ENCODE results near the gene KDM8. TPM values are rescaled to one million over a fixed set of nuclear protein-coding genes. Genes with fewer than 3 reads are reported as not detected.
"Not testable (repeated sequence)": the region's sequence is repeated elsewhere in the genome, so short reads cannot be mapped to it uniquely, and the experiment has no call there.

KDM8 gene
- total RNA-seq, 1 experiment from 2014 or later = 6.0 TPM

DNA sequence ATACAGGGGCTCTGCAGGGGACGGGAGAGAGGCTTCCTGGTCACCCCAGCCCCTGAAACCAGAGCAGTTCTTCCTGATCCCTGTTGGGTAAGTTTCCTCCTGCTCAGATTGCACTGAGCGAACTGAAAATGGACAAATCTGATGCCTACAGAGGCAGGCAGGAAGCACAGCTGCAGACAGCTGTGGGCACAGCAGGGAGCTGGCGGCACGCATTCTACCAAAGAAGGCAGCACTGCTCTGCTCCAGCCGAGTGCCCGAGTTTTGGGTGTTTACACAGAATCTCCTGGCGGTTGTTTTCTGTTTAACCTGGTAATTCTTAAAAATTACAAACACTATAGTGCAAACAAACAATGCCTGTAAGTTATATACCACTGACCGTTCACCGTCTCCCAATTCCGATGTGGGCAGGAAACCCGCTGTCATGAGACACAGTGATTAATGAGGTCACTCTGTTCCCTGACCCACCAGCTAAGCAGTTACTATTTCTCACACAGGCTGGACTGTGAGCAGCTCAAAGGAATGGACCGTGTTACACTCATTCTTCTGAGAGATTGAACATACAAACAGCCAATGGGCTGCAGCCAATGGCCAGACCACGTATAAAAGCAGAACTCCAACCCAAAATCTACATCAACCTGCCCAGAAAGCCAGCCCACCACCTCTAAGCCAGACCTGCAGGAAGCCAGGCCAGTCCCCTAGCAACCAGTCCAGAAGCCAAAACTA, 39.7 kb downstream of the KDM8 start:
- peak; percentile 96 for DNase-seq (ENCODE audit: low spot score)

DNA sequence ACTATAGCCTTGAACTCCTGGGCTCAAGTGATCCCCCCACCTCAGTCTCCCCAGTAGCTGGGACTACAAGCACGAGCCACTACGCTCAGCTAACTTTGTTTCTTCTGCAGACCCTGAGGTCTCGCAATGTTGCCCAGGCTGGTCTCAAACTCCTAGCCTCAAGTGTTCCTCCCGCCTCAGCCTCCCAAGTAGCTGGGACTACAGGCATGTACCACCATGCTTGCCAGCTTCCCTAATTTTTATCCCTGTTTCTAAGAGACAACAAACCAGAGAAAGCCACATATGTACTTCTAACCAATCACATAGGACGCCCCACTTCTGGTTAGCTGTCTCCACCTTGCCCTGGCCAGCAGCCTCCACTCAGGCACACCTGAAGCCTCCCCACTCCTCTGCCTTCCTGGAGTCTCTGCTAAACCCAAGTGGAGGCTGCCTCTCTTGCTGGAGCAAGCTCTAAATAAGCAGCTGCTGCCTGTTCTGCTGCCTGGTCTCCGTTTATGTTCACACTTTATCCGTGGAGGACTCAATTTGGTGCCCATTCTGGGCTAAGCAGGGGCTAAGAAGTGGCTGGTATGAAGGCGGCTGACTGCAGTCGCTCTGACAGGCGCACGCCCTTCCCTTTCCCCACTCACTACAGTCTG, 40.5 kb downstream of the KDM8 start:
- DNase-seq (ENCODE audit: low spot score) = no peak

DNA sequence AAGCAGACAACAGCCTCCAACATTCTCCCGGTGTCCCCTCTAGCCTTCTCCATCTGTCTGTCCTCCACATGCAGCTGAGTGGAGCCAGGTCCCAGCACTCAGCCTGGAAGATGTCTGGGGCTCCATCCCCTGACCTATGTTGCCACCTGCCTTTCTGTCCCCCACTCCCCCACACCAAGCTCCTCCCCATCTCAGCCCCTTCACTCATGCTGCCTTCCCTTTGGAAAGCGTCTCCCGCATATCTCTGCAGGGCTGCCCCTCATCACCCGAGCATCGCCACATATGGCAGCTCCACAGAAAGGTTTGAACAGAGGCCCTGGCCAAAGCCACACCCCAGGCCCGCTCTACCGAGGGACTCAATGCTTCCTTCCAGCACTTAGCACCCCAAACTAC, 41.0 kb downstream of the KDM8 start:
- no peak for DNase-seq (ENCODE audit: low spot score)

GRCh38 chr16:27245276-27246172, 42.2 kb downstream of the KDM8 start:
- DNase-seq (ENCODE audit: low spot score) = peak; percentile 50

- DNase-seq (ENCODE audit: low spot score) = no peak
Observed at GRCh38 chr16:27246439-27246838, 43.1 kb downstream of the KDM8 start.

GRCh38 chr16:27247076-27247475, 43.8 kb downstream of the KDM8 start:
- not testable (repeated sequence) for DNase-seq (ENCODE audit: low spot score)

GRCh38 chr16:27248036-27248435, 44.7 kb downstream of the KDM8 start:
- no peak for DNase-seq (ENCODE audit: low spot score)

GRCh38 chr16:27248886-27249285, 45.6 kb downstream of the KDM8 start:
- not testable (repeated sequence) for DNase-seq (ENCODE audit: low spot score)

DNA sequence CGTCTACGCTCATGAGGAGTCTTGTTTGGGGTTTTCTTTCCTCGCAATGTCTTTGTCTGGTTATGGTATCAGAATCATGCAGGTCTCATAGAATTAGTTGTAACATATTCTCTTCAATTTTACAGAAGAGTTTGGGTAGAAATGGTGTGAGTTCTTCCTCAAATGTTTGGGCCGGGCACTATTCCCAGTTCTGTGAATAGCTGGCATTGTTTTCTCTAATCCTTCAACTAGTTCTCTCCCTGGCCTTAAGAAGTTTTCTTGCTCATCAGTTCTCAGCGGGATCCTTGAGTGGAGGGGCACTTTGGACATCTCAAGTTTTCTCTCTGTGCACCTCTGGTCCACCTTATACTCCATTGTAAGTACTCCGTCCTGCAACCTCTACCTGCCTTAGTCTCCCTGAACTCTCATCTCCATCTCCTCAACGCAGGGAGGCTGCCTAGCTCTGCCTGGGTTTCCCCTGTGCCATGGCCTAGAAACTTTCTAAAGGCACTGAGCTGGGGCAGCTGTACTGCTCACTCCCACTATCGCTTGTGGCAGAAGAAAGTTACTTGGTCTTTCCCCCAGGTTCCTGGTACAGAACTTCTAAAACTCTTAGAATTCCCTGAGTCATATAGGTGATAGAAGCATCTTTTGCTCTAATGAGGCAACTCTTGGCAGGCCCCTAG, 48.3 kb downstream of the KDM8 start:
- no peak for DNase-seq (ENCODE audit: low spot score)

DNA sequence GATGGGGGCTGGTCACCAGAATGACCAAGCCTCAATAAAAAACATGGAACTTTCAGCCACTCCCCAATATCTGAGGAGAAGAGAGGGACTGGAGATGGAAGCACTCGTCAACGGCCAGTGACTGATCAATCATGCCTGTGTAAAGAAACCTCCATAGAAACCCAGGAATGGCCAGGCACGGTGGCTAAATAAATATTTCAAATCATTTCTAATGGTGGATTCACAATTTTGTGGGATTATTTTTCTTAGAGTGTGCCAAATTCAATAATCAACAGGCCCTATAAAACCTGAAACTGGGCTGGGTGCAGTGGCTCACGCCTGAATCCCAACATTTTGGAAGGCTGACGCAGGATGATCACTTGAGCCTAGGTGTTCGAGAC, 48.9 kb downstream of the KDM8 start:
- no peak for DNase-seq (ENCODE audit: low spot score)

DNA sequence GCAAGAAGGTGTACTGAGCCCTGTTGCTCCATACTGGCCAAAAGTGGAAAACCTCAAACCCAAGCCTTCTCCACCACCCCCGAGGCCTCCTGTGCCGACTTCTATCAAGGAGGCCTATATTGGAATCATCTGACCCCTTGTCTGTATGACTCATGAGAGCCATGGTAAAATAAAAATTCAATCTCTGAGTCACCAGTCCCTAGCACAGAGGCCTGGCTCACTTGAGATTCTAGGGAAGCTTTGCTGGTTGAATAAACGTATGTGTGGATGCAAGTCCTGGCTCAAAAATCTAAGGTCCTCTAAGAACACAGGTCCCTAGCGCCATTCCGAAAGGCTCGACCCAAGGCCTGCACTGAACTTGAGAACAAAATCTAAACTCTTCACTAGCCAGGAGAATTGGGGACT, 50.2 kb downstream of the KDM8 start:
- DNase-seq (ENCODE audit: low spot score) = peak; percentile 88

DNA sequence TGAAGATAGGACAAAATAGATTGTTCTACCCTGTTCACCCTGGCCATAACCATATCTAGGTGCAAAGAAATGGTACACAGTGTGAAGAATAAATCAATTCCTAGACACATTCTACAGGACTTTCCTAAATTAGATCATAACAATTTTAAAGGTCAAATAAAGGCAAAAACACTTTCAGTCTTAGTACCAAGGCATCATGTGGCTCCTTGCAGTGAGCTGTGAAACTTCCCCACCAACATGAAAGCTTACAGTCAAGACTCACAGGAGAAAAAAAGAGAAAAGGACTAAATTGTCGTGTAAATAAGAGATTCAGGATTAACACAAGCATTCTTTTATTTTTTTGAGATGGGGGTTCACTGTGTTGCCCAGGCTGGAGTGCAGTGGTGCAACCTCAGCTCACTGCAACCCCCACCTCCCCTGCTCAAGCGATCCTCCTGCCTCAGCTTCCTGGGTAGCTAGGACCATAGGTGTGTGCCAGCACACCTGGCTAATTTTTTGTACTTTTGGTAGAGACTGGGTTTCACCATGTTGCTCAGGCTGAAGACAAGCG, 51.0 kb downstream of the KDM8 start:
- DNase-seq (ENCODE audit: low spot score) = no peak

- no peak for DNase-seq (ENCODE audit: low spot score)
Observed at GRCh38 chr16:27256861-27257260, 53.5 kb downstream of the KDM8 start.

GRCh38 chr16:27257271-27257670, 53.9 kb downstream of the KDM8 start:
- DNase-seq (ENCODE audit: low spot score) = no peak

- DNase-seq (ENCODE audit: low spot score) = peak; percentile 59
Observed at GRCh38 chr16:27258241-27258734, 55.0 kb downstream of the KDM8 start.

DNA sequence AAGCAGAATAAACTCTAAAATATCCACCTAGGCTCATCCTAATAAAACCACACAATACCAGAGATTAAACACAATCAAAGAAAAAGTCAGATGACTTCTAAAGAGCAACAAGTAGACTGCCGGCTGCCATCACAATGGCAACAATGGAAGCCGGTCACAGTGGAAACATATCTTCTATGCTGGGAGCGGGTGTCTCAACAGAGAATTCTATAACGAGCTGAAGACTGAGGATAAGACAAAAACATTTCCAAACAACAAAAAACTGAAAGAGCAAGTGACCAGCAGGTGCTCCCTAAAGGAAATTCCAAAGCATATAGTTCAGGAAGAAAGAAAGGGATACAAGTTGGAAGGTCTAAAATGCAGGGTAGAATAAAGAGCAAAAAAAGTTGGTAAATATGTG, 56.4 kb downstream of the KDM8 start:
- DNase-seq (ENCODE audit: low spot score) = no peak

GRCh38 chr16:27262904-27263423, 59.6 kb downstream of the KDM8 start:
- DNase-seq (ENCODE audit: low spot score) = not testable (repeated sequence)

DNA sequence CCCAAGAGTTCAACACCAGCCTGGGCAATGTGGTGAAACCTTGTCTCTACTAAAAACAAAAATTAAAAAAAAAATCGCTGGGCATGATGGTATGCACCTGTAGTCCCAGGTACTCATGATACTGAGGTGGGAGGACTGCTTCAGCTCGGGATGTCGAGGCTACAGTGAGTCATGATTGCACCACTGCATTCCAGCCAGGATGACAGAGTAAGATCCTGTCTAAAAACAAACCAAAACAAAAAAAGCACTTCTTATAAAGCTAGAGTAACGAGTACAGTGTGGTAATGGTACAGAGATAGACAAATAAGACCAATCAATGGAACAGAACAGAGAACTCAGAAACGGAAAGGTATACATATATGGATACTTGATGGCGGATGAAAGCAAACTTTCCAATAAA, 60.8 kb downstream of the KDM8 start:
- DNase-seq (ENCODE audit: low spot score) = peak; percentile 68

- DNase-seq (ENCODE audit: low spot score) = no peak
Observed at GRCh38 chr16:27265982-27266381, 62.7 kb downstream of the KDM8 start.

DNA sequence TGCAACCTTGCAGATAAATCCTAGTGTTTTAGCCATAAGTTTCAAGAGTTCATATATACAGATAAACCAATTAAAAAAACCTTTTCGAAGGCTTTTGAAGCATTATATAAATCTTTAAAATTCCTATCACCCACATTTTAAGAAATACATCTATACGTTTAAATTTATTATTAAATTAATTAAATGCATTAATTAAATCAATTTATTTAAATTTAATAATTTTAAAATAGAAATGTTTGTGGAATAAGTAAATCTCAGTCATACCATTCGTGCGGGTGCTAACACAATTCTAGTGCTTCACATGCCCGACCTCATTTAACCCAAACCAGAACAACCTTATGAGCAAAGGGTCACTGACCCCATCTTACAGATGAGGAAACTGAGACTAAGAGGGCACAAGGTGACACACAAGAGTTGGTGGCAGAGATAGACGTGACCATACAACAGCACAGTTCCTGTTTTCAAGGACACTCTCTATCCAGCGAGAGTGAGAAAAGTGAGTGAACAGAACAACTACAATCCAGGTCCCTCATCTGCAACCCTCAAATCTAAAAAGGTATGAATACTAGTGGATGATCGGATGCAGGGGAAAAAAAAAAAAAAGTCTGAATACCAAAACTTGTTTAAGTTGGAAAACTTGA, 63.8 kb downstream of the KDM8 start:
- DNase-seq (ENCODE audit: low spot score) = no peak
